ENCODE measurements around the gene UBR2. TPM values are rescaled to one million over a fixed set of nuclear protein-coding genes. Genes with fewer than 3 reads are reported as not detected.
A peak's percentile ranks its signal among the peaks of the same experiment; 100 is the strongest.

The UBR2 gene
- total RNA-seq, 6 experiments from 2014 or later, result 14.0 to 22.8 (median 16.7) TPM

DNA sequence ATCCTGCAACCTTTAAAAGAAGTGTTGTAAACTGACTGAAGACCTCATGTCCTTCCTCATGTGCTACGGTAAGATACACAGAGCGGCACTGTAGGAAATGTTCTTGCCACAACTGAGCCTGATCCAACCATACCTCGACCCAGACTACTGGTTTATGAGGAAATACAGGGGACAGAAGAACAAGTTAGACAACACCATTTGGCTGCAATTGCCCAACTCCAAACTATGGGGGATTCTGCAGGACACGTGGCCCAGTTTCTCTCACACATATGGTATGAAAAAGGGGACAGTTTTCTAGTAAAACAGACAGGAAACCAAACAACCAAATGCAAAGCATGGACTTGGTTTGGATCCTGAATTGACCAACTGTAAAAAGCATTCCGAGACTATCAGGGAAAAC lies 148.1 kb downstream of the UBR2 start:
- ATAC-seq (no peak), DNase-seq (no peak)
- WGBS (ENCODE audit: insufficient coverage, low coverage, low lambda C conversion rate, missing lambda C conversion rate), result 85% methylated on average over 5 of the region's 5 CpGs
- Histone ChIP-seq H3K36me3 (no peaks in the 10 kb centered on the region), H3K4me3 (no peak overlapping the region), H3K27me3 (no peaks in the 10 kb centered on the region), H3K9me3 (no peaks in the 10 kb centered on the region), H3K4me1 (no peaks in the 10 kb centered on the region), H3K27ac (no peak overlapping the region)
- no peak for TF ChIP-seq POLR2A (IDR thresholded peaks at IDR 0.05)
- TF ChIP-seq, protein P1, sequence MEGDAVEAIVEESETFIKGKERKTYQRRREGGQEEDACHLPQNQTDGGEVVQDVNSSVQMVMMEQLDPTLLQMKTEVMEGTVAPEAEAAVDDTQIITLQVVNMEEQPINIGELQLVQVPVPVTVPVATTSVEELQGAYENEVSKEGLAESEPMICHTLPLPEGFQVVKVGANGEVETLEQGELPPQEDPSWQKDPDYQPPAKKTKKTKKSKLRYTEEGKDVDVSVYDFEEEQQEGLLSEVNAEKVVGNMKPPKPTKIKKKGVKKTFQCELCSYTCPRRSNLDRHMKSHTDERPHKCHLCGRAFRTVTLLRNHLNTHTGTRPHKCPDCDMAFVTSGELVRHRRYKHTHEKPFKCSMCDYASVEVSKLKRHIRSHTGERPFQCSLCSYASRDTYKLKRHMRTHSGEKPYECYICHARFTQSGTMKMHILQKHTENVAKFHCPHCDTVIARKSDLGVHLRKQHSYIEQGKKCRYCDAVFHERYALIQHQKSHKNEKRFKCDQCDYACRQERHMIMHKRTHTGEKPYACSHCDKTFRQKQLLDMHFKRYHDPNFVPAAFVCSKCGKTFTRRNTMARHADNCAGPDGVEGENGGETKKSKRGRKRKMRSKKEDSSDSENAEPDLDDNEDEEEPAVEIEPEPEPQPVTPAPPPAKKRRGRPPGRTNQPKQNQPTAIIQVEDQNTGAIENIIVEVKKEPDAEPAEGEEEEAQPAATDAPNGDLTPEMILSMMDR (IDR thresholded peaks at IDR 0.05), result no peak
- intact Hi-C loops (cut with DNase I), result no loop called here

DNA sequence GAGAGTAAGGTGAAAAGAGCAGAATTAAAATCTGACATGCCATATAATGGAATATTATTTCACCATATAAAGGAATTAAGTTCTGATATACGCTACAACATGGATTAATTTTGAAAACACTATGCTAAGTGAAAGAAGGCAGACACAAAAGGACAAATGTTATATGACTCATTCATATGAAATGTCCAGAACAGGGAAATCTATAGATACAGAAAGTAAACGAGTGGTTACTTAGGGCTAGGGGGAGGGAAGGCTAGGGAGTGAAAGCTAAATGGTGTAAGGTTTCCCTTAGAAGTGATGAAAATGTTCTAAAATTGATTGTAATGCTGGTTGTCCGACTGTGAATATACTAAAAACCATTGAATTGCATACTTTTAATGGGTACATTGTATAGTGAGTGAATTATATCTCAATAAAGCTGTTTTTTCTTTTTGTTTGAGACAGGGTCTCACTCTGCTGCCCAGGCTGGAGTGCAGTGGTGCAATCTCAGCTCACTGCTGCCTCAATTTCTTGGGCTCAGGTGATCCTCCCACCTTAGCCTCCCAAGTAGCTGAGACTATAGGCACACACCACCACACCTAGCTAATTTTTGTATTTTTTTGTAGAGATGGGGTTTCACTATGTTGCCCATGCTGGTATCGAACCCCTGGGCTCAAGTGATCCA lies 150.4 kb downstream of the UBR2 start:
- DNase-seq (no peak), ATAC-seq (no peak)
- intact Hi-C loops (cut with DNase I), result no loop called here
- no peaks in the 10 kb centered on the region for H3K4me1 ChIP-seq
- WGBS (ENCODE audit: insufficient coverage, low coverage, low lambda C conversion rate, missing lambda C conversion rate), result 73% methylated on average over 3 of the region's 4 CpGs
- no peak overlapping the region for H3K27ac ChIP-seq
- H3K9me3 ChIP-seq, result no peaks in the 10 kb centered on the region
- no peaks in the 10 kb centered on the region for H3K27me3 ChIP-seq
- H3K4me3 ChIP-seq, result no peak overlapping the region
- TF ChIP-seq, protein P1 (IDR thresholded peaks at IDR 0.05), result no peak
- no peak for TF ChIP-seq POLR2A (IDR thresholded peaks at IDR 0.05)
- H3K36me3 ChIP-seq, result no peaks in the 10 kb centered on the region

DNA sequence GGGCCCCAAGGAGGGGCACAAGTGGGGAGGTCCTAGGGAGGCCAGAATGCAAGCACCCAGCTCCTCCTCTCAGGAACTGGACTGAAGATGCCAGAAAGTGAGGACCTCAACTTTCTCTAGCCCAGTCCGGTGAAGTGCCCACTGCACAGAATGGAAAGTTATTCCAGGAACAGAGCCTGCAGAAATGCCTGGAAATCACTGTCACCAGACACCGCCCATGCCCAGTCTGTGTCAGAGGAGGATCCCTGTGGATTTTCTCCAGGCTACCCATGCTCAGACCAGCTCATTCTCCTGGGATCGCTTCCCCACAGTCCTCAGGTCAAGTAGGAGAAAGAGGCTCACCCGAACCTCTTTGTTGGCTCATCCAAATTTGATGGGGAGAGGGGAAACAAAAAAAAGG lies 152.0 kb downstream of the UBR2 start:
- WGBS (ENCODE audit: insufficient coverage, low coverage, low lambda C conversion rate, missing lambda C conversion rate), result 73% methylated on average over 2 of the region's 4 CpGs
- no peak overlapping the region for H3K4me3 ChIP-seq
- no peaks in the 10 kb centered on the region for H3K27me3 ChIP-seq
- TF ChIP-seq POLR2A (IDR thresholded peaks at IDR 0.05), result no peak
- TF ChIP-seq, protein P1 (IDR thresholded peaks at IDR 0.05), result no peak
- H3K36me3 ChIP-seq, result no peaks in the 10 kb centered on the region
- DNase-seq, result no peak
- no peak for ATAC-seq
- no peaks in the 10 kb centered on the region for H3K9me3 ChIP-seq
- intact Hi-C loops (cut with DNase I), result no loop called here
- H3K4me1 ChIP-seq, result no peaks in the 10 kb centered on the region
- H3K27ac ChIP-seq, result no peak overlapping the region

DNA sequence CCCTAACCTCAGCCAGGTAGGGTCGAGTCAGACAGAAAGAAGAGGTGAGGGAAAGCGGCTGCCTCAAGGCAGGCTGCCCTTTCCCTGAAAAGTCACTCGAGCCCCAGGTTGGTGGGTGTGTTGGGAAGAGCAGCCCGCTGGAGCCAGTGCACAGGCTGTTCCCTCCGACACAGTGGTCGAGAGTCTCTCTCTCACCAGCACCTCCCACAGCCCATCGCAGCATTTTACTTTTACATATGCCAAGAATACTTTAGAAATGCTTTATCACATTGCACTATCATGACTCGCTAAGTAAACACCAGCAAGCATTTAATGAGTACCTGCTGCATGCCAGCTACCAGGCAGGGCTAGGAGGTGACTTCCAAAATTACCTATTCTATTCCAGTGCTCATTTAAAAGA lies 156.9 kb downstream of the UBR2 start:
- ATAC-seq (peak in 1 of 4 donors; percentile 44), DNase-seq (no peak)
- H3K27ac ChIP-seq, result no peak overlapping the region
- no peaks in the 10 kb centered on the region for H3K27me3 ChIP-seq
- TF ChIP-seq POLR2A (IDR thresholded peaks at IDR 0.05), result no peak
- TF ChIP-seq, protein P1 (IDR thresholded peaks at IDR 0.05), result no peak
- H3K4me1 ChIP-seq, result no peaks in the 10 kb centered on the region
- no peaks in the 10 kb centered on the region for H3K9me3 ChIP-seq
- H3K4me3 ChIP-seq, result no peak overlapping the region
- intact Hi-C loops (cut with DNase I), result no loop called here
- WGBS (ENCODE audit: insufficient coverage, low coverage, low lambda C conversion rate, missing lambda C conversion rate), result 60% methylated on average over 8 of the region's 8 CpGs
- no peaks in the 10 kb centered on the region for H3K36me3 ChIP-seq

Measured in right lobe of liver (tissue), 6 donors.